ENCODE data around the gene SIRPB1. TPM values are rescaled to one million over a fixed set of nuclear protein-coding genes. Genes with fewer than 3 reads are reported as not detected.
A peak's percentile ranks its signal among the peaks of the same experiment; 100 is the strongest.

SIRPB1 gene
- total and polyA plus RNA-seq, 10 of the 15 experiments (the other 5 are each of a cell fraction or from before 2014, with no cell fraction given) = 3.4 to 33.8 (median 14.1) TPM

DNA sequence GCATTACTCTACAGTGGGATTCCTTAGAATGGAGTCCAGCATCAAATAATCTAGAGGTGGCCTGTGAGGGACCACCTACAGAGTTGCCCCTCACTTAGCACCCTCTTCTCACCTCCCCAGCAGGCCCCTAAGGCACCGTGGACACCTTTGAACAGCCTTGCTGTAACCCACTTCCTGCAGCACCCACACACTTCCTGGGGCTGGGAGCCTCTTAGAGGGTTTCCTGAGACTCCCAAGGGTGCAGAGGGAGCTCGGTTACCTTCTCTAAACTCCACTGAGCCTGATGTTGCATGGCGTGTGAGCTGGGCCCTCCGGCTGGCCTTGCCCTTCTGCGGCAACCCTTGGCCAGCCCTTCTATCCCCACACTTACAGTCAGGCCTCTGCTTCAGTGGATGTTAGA is 45.1 kb upstream of the SIRPB1 start (continued):
- TF ChIP-seq, protein P1, sequence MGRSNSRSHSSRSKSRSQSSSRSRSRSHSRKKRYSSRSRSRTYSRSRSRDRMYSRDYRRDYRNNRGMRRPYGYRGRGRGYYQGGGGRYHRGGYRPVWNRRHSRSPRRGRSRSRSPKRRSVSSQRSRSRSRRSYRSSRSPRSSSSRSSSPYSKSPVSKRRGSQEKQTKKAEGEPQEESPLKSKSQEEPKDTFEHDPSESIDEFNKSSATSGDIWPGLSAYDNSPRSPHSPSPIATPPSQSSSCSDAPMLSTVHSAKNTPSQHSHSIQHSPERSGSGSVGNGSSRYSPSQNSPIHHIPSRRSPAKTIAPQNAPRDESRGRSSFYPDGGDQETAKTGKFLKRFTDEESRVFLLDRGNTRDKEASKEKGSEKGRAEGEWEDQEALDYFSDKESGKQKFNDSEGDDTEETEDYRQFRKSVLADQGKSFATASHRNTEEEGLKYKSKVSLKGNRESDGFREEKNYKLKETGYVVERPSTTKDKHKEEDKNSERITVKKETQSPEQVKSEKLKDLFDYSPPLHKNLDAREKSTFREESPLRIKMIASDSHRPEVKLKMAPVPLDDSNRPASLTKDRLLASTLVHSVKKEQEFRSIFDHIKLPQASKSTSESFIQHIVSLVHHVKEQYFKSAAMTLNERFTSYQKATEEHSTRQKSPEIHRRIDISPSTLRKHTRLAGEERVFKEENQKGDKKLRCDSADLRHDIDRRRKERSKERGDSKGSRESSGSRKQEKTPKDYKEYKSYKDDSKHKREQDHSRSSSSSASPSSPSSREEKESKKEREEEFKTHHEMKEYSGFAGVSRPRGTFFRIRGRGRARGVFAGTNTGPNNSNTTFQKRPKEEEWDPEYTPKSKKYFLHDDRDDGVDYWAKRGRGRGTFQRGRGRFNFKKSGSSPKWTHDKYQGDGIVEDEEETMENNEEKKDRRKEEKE (IDR thresholded peaks at IDR 0.05) = no peak
- no peak; the same call in 1 of the 2 replicates for TF ChIP-seq NFIC (IDR thresholded peaks at IDR 0.05; ENCODE audit: low read depth, low read length)
- 0 out of 2 replicates have a peak, but pooled peaks have one; percentile 55 for TF ChIP-seq CBFB (IDR thresholded peaks at IDR 0.05; ENCODE audit: low read depth)
- 0 out of 2 replicates have a peak, but pooled peaks have one; percentile 26 for TF ChIP-seq NR2F1 (conservative IDR thresholded peaks at IDR 0.05)
- TF ChIP-seq, protein P2, sequence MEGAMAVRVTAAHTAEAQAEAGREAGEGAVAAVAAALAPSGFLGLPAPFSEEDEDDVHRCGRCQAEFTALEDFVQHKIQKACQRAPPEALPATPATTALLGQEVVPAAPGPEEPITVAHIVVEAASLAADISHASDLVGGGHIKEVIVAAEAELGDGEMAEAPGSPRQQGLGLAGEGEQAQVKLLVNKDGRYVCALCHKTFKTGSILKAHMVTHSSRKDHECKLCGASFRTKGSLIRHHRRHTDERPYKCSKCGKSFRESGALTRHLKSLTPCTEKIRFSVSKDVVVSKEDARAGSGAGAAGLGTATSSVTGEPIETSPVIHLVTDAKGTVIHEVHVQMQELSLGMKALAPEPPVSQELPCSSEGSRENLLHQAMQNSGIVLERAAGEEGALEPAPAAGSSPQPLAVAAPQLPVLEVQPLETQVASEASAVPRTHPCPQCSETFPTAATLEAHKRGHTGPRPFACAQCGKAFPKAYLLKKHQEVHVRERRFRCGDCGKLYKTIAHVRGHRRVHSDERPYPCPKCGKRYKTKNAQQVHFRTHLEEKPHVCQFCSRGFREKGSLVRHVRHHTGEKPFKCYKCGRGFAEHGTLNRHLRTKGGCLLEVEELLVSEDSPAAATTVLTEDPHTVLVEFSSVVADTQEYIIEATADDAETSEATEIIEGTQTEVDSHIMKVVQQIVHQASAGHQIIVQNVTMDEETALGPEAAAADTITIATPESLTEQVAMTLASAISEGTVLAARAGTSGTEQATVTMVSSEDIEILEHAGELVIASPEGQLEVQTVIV (IDR thresholded peaks at IDR 0.05; ENCODE audit: borderline replicate concordance, partially characterized antibody) = no peak
- peak; percentile 59; the same call in 1 of the 2 replicates for TF ChIP-seq BCL11A (IDR thresholded peaks at IDR 0.05; ENCODE audit: low read depth, low read length)
- TF ChIP-seq ETV6 (conservative IDR thresholded peaks at IDR 0.05 in 1 of 2, IDR thresholded peaks at IDR 0.05 in 1 of 2; ENCODE audit: borderline replicate concordance in 1 of 2, low read depth in 1 of 2) = peak in 1 of 2 experiments; percentile 85; a peak in 2 of 4 replicates
- TF ChIP-seq GABPA (IDR thresholded peaks at IDR 0.05; ENCODE audit: low read depth) = peak; percentile 53; the same call in 1 of the 2 replicates
- 0 out of 2 replicates have a peak, but pooled peaks have one; percentile 58 for TF ChIP-seq TARDBP (IDR thresholded peaks at IDR 0.05; ENCODE audit: borderline replicate concordance)
- TF ChIP-seq, protein P3, sequence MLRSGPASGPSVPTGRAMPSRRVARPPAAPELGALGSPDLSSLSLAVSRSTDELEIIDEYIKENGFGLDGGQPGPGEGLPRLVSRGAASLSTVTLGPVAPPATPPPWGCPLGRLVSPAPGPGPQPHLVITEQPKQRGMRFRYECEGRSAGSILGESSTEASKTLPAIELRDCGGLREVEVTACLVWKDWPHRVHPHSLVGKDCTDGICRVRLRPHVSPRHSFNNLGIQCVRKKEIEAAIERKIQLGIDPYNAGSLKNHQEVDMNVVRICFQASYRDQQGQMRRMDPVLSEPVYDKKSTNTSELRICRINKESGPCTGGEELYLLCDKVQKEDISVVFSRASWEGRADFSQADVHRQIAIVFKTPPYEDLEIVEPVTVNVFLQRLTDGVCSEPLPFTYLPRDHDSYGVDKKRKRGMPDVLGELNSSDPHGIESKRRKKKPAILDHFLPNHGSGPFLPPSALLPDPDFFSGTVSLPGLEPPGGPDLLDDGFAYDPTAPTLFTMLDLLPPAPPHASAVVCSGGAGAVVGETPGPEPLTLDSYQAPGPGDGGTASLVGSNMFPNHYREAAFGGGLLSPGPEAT (IDR thresholded peaks at IDR 0.05; ENCODE audit: low read depth) = no peak
- TF ChIP-seq EP300 (IDR thresholded peaks at IDR 0.05; ENCODE audit: borderline replicate concordance in 1 of 2, control insufficient read depth in 1 of 2, low read depth in 2 of 2, low read length in 2 of 2) = 0 out of 4 replicates have a peak, but pooled peaks of 1 of the 2 experiments have one; percentile 42
- TF ChIP-seq, protein P4, sequence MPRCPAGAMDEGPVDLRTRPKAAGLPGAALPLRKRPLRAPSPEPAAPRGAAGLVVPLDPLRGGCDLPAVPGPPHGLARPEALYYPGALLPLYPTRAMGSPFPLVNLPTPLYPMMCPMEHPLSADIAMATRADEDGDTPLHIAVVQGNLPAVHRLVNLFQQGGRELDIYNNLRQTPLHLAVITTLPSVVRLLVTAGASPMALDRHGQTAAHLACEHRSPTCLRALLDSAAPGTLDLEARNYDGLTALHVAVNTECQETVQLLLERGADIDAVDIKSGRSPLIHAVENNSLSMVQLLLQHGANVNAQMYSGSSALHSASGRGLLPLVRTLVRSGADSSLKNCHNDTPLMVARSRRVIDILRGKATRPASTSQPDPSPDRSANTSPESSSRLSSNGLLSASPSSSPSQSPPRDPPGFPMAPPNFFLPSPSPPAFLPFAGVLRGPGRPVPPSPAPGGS (IDR thresholded peaks at IDR 0.05; ENCODE audit: borderline replicate concordance, insufficient read depth, low read depth, low read length, poor library complexity, severe bottlenecking) = peak; percentile 57
- TF ChIP-seq, protein P5, sequence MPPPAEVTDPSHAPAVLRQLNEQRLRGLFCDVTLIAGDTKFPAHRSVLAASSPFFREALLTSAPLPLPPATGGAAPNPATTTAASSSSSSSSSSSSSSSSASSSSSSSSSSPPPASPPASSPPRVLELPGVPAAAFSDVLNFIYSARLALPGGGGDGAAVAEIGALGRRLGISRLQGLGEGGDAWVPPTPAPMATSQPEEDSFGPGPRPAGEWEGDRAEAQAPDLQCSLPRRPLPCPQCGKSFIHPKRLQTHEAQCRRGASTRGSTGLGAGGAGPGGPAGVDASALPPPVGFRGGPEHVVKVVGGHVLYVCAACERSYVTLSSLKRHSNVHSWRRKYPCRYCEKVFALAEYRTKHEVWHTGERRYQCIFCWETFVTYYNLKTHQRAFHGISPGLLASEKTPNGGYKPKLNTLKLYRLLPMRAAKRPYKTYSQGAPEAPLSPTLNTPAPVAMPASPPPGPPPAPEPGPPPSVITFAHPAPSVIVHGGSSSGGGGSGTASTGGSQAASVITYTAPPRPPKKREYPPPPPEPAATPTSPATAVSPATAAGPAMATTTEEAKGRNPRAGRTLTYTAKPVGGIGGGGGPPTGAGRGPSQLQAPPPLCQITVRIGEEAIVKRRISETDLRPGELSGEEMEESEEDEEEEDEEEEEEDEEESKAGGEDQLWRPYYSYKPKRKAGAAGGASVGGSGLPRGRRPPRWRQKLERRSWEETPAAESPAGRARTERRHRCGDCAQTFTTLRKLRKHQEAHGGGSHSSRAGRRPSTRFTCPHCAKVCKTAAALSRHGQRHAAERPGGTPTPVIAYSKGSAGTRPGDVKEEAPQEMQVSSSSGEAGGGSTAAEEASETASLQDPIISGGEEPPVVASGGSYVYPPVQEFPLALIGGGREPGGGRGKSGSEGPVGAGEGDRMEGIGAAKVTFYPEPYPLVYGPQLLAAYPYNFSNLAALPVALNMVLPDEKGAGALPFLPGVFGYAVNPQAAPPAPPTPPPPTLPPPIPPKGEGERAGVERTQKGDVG (CRISPR knock-in tag; IDR thresholded peaks at IDR 0.05) = no peak
- 0 out of 2 replicates have a peak, but pooled peaks have one; percentile 61 for TF ChIP-seq DPF2 (IDR thresholded peaks at IDR 0.05)
